Uterus (tissue), 2 donors: ENCODE results near the gene CDYL2.

Experiments
- POLR2A ChIP-seq, 2 donors: fragments of 450-650 bp; IDR thresholded peaks; one replicate each; pipeline ENCODE4 v1.6.1; 2016; ENCODE audit warnings: antibody characterized with exemption in 2 of 2, mild to moderate bottlenecking in 1 of 2, moderate library complexity in 1 of 2
- TF ChIP-seq, protein P1 (sequence below), 4 experiments: fragments of 200-600 bp in 2 of 4; fragments of 450-650 bp in 2 of 4; sonication (generic) in 2 of 4; IDR thresholded peaks; one replicate each; pipeline ENCODE4 v1.5.1; 2016 to 2019; ENCODE audit warnings: antibody characterized with exemption in 4 of 4, mild to moderate bottlenecking in 2 of 4, moderate library complexity in 1 of 4

DNA sequence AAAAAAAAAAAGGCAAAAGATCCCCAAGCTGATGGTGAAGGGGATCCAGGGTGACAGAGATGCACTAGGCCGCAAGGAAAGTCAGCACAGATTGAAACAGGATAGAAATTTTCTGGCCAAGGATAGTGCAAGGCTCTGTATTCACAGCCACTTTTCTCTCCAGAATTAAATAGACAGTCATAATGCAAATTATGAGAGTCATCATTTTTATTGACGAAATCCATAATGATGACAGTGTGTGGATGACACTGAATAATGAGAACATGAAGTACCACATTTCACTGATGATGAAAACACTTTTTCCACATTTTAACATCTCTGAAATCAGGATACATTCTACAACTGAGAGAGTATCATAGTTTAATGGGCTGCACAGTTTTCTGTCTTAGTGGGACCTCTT, 72.5 kb downstream of the CDYL2 start:
- TF ChIP-seq, protein P1, sequence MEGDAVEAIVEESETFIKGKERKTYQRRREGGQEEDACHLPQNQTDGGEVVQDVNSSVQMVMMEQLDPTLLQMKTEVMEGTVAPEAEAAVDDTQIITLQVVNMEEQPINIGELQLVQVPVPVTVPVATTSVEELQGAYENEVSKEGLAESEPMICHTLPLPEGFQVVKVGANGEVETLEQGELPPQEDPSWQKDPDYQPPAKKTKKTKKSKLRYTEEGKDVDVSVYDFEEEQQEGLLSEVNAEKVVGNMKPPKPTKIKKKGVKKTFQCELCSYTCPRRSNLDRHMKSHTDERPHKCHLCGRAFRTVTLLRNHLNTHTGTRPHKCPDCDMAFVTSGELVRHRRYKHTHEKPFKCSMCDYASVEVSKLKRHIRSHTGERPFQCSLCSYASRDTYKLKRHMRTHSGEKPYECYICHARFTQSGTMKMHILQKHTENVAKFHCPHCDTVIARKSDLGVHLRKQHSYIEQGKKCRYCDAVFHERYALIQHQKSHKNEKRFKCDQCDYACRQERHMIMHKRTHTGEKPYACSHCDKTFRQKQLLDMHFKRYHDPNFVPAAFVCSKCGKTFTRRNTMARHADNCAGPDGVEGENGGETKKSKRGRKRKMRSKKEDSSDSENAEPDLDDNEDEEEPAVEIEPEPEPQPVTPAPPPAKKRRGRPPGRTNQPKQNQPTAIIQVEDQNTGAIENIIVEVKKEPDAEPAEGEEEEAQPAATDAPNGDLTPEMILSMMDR (IDR thresholded peaks at IDR 0.05): no peak
- no peak for TF ChIP-seq POLR2A (IDR thresholded peaks at IDR 0.05)
